Breast epithelium (tissue), 3 donors: ENCODE results near the gene GPR37.

Experiments used
- POLR2A ChIP-seq: fragments of 450-650 bp; IDR thresholded peaks from one replicate; pipeline ENCODE4 v1.6.1; 2016; ENCODE audit warnings: antibody characterized with exemption, mild to moderate bottlenecking, moderate library complexity
- TF ChIP-seq, protein P1 (sequence below), 3 donors: fragments of 450-650 bp; IDR thresholded peaks; one replicate each; pipeline ENCODE4 v1.5.1; 2016 to 2017; ENCODE audit warnings: antibody characterized with exemption in 3 of 3, mild to moderate bottlenecking in 3 of 3, moderate library complexity in 3 of 3

DNA sequence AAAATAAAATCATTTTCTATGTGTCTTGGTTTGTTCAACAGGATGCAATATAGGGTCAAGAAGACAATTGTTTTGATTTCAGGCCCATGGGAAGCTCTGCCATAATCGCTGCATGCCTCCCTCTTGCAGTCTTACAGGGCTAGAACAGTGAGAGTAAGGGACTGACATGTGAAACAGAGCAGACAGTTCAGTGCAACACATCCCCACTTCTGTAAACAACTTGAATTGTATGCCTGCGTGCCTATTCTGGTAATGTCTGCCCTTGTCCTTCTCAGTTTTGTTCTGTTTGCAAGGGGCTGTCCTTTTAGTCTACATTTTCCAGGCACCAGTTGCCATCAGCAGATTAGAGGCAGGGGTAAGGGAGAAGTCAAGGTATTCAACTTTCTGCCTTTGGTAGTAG, 34.8 kb upstream of the GPR37 start:
- no peak for TF ChIP-seq POLR2A
- TF ChIP-seq, protein P1, sequence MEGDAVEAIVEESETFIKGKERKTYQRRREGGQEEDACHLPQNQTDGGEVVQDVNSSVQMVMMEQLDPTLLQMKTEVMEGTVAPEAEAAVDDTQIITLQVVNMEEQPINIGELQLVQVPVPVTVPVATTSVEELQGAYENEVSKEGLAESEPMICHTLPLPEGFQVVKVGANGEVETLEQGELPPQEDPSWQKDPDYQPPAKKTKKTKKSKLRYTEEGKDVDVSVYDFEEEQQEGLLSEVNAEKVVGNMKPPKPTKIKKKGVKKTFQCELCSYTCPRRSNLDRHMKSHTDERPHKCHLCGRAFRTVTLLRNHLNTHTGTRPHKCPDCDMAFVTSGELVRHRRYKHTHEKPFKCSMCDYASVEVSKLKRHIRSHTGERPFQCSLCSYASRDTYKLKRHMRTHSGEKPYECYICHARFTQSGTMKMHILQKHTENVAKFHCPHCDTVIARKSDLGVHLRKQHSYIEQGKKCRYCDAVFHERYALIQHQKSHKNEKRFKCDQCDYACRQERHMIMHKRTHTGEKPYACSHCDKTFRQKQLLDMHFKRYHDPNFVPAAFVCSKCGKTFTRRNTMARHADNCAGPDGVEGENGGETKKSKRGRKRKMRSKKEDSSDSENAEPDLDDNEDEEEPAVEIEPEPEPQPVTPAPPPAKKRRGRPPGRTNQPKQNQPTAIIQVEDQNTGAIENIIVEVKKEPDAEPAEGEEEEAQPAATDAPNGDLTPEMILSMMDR (IDR thresholded peaks at IDR 0.05): no peak
